ENCODE data around the gene SF3B2.
"Not testable (repeated sequence)": the region's sequence is repeated elsewhere in the genome, so short reads cannot be mapped to it uniquely, and the experiment has no call there.

The SF3B2 gene

GRCh38 chr11:66012371-66012945 is 39.7 kb upstream of the SF3B2 start:
- FAIRE-seq = no peak
- no peak for DNase-seq (ENCODE audit: insufficient read length, low spot score)
- TF ChIP-seq POLR2A (IDR thresholded peaks at IDR 0.05; ENCODE audit: low read depth, low read length) = no peak

GRCh38 chr11:66012946-66013761 is 39.0 kb upstream of the SF3B2 start:
- DNase-seq (ENCODE audit: insufficient read length, low spot score) = no peak
- TF ChIP-seq POLR2A (IDR thresholded peaks at IDR 0.05; ENCODE audit: low read depth, low read length) = no peak
- no peak for FAIRE-seq

DNA sequence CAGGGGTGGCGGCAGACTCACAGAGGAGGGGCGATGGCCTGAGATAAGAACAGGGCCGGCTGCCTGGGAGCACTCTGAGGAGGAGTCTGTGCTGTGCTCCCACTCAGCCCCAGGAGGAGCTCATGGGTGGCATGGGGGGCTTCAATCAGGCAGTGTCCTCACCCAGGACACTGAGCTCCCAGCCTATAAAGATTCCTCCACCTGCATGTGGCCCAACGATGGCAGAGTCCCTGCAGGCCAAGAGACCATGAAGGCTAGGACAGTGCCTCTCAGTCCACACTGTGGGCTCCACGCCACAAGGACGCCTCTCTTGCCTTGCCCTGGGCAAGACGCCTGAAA is 38.4 kb upstream of the SF3B2 start:
- DNase-seq (ENCODE audit: insufficient read length, low spot score) = no peak
- TF ChIP-seq POLR2A (IDR thresholded peaks at IDR 0.05; ENCODE audit: low read depth, low read length) = no peak
- no peak for FAIRE-seq

DNA sequence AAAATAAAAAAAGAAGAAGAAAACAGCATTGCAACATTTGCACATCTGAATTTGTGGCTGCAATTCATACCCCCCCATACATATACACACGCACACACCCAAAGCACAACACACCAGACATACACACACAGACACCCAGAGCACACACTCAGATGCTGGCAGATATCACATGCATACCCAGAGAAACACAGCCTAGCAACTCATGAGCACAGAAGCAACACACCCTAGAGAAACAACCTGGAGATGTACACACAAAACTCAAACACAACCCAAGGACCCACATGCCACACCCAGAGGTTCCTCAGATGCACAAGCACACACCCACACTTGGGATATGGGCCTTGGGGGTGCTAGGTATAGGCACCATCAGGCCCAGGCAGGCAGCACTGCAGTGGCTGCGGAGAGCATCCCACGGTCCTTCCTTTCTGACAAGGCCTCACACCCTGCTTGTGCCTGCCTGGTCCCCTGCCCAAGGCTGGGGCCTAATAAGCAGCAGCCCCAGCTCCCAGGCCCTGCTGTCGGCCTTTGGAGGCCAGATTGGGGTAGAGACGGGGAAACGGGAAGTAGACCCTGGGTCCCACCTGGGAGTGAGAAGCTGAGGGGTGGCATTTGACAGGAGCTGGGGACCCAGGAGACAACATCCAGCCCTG is 37.2 kb upstream of the SF3B2 start:
- TF ChIP-seq POLR2A (IDR thresholded peaks at IDR 0.05; ENCODE audit: low read depth, low read length) = no peak
- DNase-seq (ENCODE audit: insufficient read length, low spot score) = no peak
- FAIRE-seq = no peak

DNA sequence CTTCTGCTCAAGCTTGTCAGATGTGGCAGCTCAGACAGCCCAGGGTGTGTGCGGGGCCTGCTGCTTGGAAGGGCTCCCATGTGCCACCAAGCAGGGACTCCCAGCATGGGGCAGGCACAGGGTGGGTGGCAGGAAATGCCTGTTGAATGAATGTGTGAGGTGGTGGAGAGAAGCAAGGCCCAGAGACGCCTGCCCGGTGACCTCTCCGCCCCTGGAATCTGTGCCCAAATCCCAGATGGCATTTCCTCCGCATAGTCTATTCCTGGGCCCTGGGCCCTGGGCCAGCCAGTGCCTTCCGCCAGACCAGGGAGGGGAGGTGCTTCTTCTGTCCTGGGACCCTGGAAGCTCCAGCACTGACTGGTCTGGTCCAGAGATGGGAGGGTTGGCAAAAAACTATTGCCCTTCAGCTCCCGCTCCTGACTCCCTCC is 36.7 kb upstream of the SF3B2 start:
- DNase-seq (ENCODE audit: insufficient read length, low spot score) (peak; percentile 87), FAIRE-seq (no peak)
- peak; percentile 57 for TF ChIP-seq POLR2A (IDR thresholded peaks at IDR 0.05; ENCODE audit: low read depth, low read length)

DNA sequence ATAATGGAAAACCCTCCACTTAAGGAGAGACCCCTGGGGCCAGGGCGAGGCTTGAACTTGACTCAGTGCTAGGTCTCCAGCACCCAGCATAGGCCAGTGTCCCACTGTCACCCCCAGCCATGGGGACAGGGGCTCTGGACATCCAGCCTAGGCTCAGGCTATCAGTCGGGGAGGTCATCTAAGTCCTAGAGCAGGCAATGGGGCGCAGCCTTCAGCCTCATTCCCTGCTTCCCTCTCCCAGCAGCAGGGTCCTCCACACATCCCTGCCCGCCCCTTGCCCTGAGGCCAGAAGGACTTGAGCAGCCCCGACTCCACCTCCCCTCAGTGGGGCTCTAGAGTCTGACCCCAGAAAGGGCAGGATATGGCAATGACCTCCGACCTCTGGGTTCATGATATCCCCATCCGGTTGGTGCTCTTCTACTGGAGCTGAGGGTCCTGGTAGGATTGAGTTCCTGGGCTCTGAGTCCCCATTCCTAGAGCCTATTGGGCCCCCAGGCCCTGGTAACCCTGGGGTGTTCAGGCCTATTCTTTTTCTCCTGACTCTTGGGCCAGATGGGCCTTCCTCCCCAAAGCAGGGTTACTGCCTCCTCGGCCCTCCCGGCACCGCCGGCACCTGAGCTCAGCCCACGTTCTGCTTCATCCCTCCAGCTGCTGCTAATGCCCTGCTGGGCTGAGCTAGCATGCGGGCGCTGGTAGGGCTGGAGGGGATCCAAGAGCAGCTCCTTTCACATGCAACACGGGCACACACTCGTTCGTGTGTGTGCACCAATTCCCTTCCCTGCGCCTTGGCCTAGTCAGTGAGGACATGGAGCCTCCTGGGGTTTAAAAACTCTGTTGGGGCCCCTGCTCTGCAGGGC is 36.0 kb upstream of the SF3B2 start:
- TF ChIP-seq POLR2A (IDR thresholded peaks at IDR 0.05; ENCODE audit: low read depth, low read length) = no peak
- no peak for FAIRE-seq
- DNase-seq (ENCODE audit: insufficient read length, low spot score) = no peak

- no peak for TF ChIP-seq POLR2A (IDR thresholded peaks at IDR 0.05; ENCODE audit: low read depth, low read length)
- no peak for DNase-seq (ENCODE audit: insufficient read length, low spot score)
- no peak for FAIRE-seq
Measured at GRCh38 chr11:66016793-66017177, 35.4 kb upstream of the SF3B2 start.

DNA sequence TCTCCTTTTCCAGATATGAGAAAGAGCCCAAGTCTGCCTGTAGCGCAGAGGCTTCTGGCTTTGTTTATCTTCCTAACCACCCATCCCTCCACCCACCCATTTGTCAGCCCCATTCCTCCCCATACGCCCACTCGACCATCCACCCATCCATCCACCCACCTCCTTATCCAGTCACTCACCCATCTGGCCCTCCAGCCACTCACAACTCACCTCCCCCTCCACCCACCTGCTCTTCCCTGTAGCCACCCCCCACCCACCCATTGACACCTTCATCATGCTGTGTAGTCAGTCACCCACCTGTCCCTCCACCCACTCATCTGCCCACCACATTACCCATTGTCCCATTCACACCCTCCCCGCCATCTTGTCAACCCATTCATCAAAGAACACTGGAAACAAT is 34.8 kb upstream of the SF3B2 start:
- FAIRE-seq (no peak), DNase-seq (ENCODE audit: insufficient read length, low spot score) (no peak)
- no peak for TF ChIP-seq POLR2A (IDR thresholded peaks at IDR 0.05; ENCODE audit: low read depth, low read length)

DNA sequence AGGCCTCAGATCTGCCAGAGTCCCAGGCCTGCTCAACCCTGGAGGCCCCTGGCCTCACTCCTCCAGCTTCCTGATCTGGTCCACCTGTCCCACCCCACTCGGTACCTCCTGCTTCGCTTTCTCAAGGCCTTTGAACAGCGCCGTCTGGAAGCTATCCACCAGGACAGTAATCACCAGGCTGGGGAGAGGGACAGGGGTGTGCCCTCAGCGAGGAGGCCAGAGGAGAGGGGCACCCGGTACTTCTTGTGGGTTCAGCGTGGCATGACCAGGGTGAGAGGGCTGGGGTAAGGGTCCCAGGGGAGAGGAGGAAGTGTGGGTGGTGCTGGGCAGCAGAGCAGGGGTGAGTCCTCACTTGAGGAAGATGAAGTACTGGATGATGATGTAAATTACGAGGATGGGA is 32.0 kb upstream of the SF3B2 start:
- no peak for DNase-seq (ENCODE audit: insufficient read length, low spot score)
- no peak for TF ChIP-seq POLR2A (IDR thresholded peaks at IDR 0.05; ENCODE audit: low read depth, low read length)
- FAIRE-seq = no peak

- peak; percentile 34; the same call in 1 of the 2 replicates for TF ChIP-seq POLR2A (IDR thresholded peaks at IDR 0.05; ENCODE audit: low read depth, low read length)
- DNase-seq (ENCODE audit: insufficient read length, low spot score) = peak; percentile 91
- no peak for FAIRE-seq
Measured at GRCh38 chr11:66020618-66021357, 31.4 kb upstream of the SF3B2 start.

DNA sequence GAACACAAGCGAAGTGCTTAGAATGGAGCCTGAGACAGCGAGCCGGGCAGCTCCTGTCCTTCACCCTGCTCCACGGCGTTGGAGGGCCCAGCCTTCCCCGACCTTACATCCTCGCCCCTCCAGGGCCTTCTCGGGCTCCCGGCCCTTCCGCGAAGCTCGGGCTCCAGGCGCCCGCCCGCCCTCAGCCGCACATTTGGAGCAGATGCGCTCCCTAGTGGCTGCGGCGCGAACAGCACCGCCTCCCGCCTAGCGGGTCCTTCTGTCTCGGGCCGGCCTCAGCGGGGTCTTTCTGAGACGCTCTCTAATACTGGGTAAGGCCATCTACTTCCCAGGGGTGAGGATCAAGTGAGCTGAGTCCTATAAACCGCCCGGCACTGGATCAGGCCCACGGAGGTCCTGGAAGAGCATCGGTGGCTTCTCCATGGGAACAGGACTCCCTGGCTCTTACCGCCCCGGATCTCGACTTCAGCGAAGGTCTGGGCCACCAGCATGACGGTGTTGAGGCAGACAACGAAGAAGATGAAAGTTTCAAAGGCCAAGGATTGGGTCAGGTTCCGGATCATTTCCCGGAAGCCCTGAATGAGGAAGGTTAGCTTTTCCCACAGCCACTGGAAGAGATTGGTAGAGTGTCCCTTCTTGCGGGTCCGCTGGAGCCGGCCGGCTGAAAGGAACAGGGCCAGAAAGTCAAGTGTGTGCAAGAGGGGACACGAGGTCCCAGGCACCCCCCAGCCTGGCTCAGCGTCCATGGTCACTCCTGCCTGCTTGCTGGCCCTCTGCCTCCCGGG is 29.6 kb upstream of the SF3B2 start:
- no peak for FAIRE-seq
- DNase-seq (ENCODE audit: insufficient read length, low spot score) = peak; percentile 73
- TF ChIP-seq POLR2A (IDR thresholded peaks at IDR 0.05; ENCODE audit: low read depth, low read length) = no peak

DNA sequence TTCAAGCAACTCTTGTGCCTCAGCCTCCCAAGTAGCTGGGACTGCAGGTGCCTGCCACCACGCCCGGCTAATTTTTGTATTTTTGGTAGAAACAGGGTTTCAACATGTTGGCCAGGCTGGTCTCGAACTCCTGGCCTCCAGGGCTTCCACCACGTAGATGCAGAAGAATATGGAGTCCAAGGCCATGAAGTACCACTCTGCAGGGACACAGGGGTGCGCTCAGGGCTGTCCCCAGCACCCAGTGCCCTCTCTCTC is 29.1 kb upstream of the SF3B2 start:
- not testable (repeated sequence) for FAIRE-seq; DNase-seq (ENCODE audit: insufficient read length, low spot score)

DNA sequence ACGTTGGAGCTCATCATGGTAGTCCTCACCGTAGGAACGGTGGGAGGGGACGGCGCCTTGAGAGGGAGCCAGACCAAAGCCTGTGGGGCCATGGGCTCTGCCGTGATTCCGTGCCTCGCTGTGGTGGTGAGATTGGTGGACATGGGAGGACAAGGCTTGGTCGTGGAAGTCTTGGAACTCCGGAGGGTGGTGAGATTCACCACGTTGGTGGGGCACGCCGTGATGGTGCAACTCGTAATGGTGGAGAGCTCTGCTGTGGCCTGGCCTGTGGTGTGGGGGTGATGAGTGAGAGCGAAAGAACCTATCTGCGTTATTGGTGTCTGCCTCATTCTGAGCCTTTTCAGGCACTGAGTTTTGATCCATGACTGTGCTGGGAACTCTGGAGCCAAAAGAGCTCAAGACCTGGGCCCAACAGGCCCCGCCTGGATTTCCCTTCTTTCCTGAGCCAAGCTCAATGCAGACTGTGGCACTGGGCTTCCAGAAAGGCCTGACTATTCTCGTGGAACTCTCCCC is 26.1 kb upstream of the SF3B2 start, which contains the start of gene CATSPER1:
Gene CATSPER1 (minus strand): TSS at position 463 of the 513 bp plus-strand sequence. CDS start 100 bp downstream, at position 363.
- no peak for TF ChIP-seq POLR2A (IDR thresholded peaks at IDR 0.05; ENCODE audit: low read depth, low read length)
- DNase-seq (ENCODE audit: insufficient read length, low spot score) (no peak), FAIRE-seq (no peak)

Data from H54 (cell line).